Esophagus squamous epithelium (tissue), 5 donors: ENCODE data around the gene BNIP3. TPM values are rescaled to one million over a fixed set of nuclear protein-coding genes. Genes with fewer than 3 reads are reported as not detected.

Experiments
- DNase-seq: peaks from one replicate; lab custom pipeline; 2025; lab: John Stamatoyannopoulos, UW
- H3K27ac ChIP-seq, 4 donors: fragments of 200-600 bp; sonication (generic); one replicate each; pipeline ENCODE4 v1.5.1; 2016 to 2019; ENCODE audit warnings: mild to moderate bottlenecking in 1 of 4
- H3K27me3 ChIP-seq, 4 donors: fragments of 200-600 bp; sonication (generic); 1 replicate in 3 of 4; 2 replicates in 1 of 4; pipeline versions ENCODE4 v1.5.1 to v1.6.0; 2017 to 2021; ENCODE audit warnings: antibody characterized with exemption in 1 of 4
- H3K36me3 ChIP-seq, 3 donors: fragments of 200-600 bp; sonication (generic); one replicate each; pipeline ENCODE4 v1.5.1; 2016 to 2019
- H3K4me1 ChIP-seq, 3 donors: fragments of 200-600 bp; sonication (generic); one replicate each; pipeline ENCODE4 v1.5.1; 2017 to 2019
- H3K4me3 ChIP-seq, 4 donors: fragments of 200-600 bp; sonication (generic); 1 replicate in 3 of 4; 2 replicates in 1 of 4; pipeline ENCODE4 v1.5.1; 2016 to 2019; ENCODE audit warnings: mild to moderate bottlenecking in 2 of 4, moderate library complexity in 1 of 4
- H3K9me3 ChIP-seq, 3 donors: fragments of 200-600 bp; sonication (generic); one replicate each; pipeline ENCODE4 v1.5.1; 2016 to 2019
- POLR2A ChIP-seq, 4 donors: fragments of 450-650 bp; IDR thresholded peaks; one replicate each; pipeline ENCODE4 v1.6.1; 2017; ENCODE audit warnings: antibody characterized with exemption in 4 of 4, mild to moderate bottlenecking in 4 of 4, moderate library complexity in 3 of 4
- WGBS, 2 donors: methylation state at CpG; one replicate each; pipeline ENCODE4 v1.1.5; 2018; 5-methylcytosine and 5-hydroxymethylcytosine counted together
- intact Hi-C: fragments of 100-400 bp; cut with DNase I; formaldehyde crosslinking; loops from one replicate; pipeline ENCODE4 v1.15.0; 2022
- total RNA-seq, 4 donors: library from RNA; depleted of rRNA; stranded (reverse); fragments of >200 nt; gene quantifications; one replicate each; pipeline ENCODE4 v1.1.0, GENCODE V29; 2016
- TF ChIP-seq, protein P1 (sequence below), 6 experiments: fragments of 450-650 bp in 4 of 6; fragments of 200-600 bp in 2 of 6; sonication (generic) in 2 of 6; IDR thresholded peaks; one replicate each; pipeline ENCODE4 v1.5.1; 2016 to 2019; ENCODE audit warnings: antibody characterized with exemption in 6 of 6, mild to moderate bottlenecking in 4 of 6, moderate library complexity in 4 of 6
- donor health status: DM: yes; HTN: yes; CAD: no.

Gene BNIP3
- total RNA-seq, 4 donors from 2014 or later: 35.2 to 83.8 (median 73.9) TPM

DNA sequence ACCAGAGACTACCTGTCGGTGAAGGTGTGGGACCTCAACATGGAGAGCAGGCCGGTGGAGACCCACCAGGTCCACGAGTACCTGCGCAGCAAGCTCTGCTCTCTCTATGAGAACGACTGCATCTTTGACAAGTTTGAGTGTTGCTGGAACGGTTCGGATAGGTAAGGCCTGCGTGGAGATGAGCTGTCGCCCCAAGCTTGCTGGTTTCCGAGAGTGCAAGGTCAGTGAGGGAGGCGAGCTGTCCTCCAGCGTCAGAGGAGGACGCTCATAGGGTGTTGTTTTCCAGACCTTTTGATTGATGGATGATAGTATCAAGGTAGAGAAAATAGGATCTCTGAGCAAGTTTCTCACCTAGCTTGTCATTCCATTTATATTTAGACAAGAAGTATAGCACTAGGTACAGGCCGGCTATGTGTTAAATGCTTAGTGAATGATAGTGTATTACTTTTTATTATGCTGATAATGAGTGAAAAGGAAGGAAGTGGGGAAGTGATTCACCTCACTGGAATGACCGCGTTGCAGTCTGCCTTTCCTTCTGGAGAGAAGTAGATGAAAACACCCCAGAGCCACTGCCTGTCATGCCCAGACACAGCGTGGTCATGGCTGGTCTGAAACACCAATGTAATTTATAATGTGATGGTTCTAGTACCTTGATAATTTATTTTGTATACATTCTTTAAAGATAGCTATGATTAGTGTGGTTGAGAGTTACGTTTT, 33.9 kb downstream of the BNIP3 start:
- no peaks in the 10 kb centered on the region for H3K27me3 ChIP-seq
- H3K36me3 ChIP-seq: peaks cover 8 to 89% (median 23%) of the 10 kb centered on the region in 3 donors
- DNase-seq: no peak
- no peak overlapping the region for H3K4me3 ChIP-seq
- intact Hi-C loops: no loop called here
- no peaks in the 10 kb centered on the region for H3K9me3 ChIP-seq
- no peak overlapping the region for H3K27ac ChIP-seq
- WGBS, 2 donors: 65 to 76% methylated on average over 16 to 18 of the region's 18 CpGs
- TF ChIP-seq, protein P1, sequence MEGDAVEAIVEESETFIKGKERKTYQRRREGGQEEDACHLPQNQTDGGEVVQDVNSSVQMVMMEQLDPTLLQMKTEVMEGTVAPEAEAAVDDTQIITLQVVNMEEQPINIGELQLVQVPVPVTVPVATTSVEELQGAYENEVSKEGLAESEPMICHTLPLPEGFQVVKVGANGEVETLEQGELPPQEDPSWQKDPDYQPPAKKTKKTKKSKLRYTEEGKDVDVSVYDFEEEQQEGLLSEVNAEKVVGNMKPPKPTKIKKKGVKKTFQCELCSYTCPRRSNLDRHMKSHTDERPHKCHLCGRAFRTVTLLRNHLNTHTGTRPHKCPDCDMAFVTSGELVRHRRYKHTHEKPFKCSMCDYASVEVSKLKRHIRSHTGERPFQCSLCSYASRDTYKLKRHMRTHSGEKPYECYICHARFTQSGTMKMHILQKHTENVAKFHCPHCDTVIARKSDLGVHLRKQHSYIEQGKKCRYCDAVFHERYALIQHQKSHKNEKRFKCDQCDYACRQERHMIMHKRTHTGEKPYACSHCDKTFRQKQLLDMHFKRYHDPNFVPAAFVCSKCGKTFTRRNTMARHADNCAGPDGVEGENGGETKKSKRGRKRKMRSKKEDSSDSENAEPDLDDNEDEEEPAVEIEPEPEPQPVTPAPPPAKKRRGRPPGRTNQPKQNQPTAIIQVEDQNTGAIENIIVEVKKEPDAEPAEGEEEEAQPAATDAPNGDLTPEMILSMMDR (IDR thresholded peaks at IDR 0.05): no peak
- TF ChIP-seq POLR2A (IDR thresholded peaks at IDR 0.05): no peak
- H3K4me1 ChIP-seq: peaks cover 0 to 41% (median 7%) of the 10 kb centered on the region in 3 donors

DNA sequence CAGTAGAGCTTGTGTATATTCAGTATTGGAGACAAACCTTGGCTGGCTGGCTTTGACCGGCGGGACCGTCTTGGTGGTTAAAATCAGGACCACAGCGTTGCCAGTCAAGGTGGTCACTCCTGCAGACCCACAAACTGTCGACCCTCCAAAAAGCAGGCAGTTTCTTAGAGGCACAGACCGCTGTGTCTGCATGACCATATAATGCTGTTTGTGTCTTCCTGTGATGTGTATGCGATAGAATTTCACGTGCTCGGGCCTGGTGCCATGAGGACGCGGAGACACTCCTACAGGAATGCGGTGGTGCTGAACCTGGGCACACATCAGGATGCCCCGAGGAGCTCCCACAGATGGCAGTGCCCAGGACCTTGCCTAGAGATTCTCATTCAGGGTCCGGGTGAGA, 34.8 kb downstream of the BNIP3 start:
- no peak overlapping the region for H3K4me3 ChIP-seq
- H3K27me3 ChIP-seq: no peaks in the 10 kb centered on the region
- peak overlapping the region in 2 of 4 donors; percentile 9 to 54 for H3K27ac ChIP-seq
- H3K9me3 ChIP-seq: no peaks in the 10 kb centered on the region
- H3K36me3 ChIP-seq: peaks cover 8 to 96% (median 25%) of the 10 kb centered on the region in 3 donors
- intact Hi-C loops: no loop called here
- DNase-seq: no peak
- WGBS, 2 donors: 86 to 98% methylated on average over 6 to 12 of the region's 14 CpGs
- TF ChIP-seq, protein P1 (IDR thresholded peaks at IDR 0.05): no peak
- no peak for TF ChIP-seq POLR2A (IDR thresholded peaks at IDR 0.05)
- H3K4me1 ChIP-seq: peaks cover 0 to 43% (median 7%) of the 10 kb centered on the region in 3 donors

DNA sequence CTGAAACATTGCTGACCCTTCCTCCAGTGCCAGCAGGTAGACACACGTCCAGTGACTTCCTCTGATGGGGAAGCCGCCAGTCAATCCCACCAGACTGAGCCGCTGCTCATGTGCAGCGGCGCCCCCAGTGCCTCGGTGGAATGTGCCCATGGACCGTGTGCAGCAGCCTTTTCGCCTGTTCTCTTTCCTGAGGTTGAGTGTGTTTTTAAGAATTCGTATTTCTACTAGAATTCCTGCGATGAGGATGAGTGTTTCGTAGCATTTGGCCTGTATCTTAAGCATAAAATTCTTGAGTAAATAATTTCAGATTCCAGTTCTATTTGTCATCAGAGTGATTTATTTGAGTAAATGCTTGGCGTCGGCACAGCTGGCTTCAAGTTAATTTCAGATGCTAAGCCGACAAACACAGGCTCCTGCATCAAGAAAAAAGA, 35.4 kb downstream of the BNIP3 start:
- TF ChIP-seq POLR2A (IDR thresholded peaks at IDR 0.05): no peak
- TF ChIP-seq, protein P1 (IDR thresholded peaks at IDR 0.05): no peak
- Histone ChIP-seq H3K4me3 (no peak overlapping the region), H3K36me3 (peaks cover 8 to 96% (median 24%) of the 10 kb centered on the region in 3 donors), H3K27me3 (no peaks in the 10 kb centered on the region), H3K4me1 (peaks cover 0 to 43% (median 7%) of the 10 kb centered on the region in 3 donors), H3K9me3 (no peaks in the 10 kb centered on the region), H3K27ac (peak overlapping the region in 1 of 4 donors; percentile 54)
- 42 to 67% methylated on average over 14 of the region's 14 CpGs for WGBS, 2 donors
- DNase-seq: no peak
- intact Hi-C loops: no loop called here

DNA sequence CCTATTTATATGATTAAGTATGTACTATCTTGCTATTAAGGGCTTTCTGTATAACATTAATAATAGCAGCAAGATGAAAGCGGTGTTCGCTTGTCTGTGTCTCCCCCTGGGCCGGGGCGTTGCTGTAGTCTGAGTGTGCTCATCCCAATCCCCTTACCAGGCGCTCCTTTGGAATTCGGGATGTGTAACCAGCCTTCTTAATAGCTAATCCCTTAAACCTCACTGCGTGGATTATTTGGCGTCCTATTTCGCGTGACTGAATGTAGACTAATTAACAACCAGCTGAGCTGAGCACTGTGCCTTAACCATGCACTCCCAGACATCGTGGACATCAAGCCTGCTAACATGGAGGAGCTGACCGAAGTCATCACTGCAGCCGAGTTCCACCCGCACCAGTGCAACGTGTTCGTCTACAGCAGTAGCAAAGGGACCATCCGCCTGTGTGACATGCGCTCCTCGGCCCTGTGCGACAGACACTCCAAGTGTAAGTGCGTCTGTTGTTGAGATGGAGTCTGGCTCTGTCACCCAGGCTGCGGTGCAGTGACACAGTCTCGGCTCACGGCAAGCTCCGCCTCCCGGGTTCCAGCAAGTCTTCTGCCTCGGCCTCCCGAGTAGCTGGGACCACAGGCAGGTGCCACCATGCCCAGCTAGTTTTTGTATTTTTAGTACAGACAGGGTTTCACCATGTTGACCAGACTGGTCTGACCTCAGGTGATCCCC, 36.6 kb downstream of the BNIP3 start:
- intact Hi-C loops: no loop called here
- no peak overlapping the region for H3K4me3 ChIP-seq
- no peak for DNase-seq

More for the DNA sequence above, 36.6 kb downstream of the BNIP3 start:
- Histone ChIP-seq H3K27me3 (no peaks in the 10 kb centered on the region), H3K4me1 (peaks cover 0 to 43% (median 7%) of the 10 kb centered on the region in 3 donors), H3K9me3 (no peaks in the 10 kb centered on the region), H3K27ac (no peak overlapping the region), H3K36me3 (peaks cover 8 to 96% (median 18%) of the 10 kb centered on the region in 3 donors)
- TF ChIP-seq POLR2A (IDR thresholded peaks at IDR 0.05): no peak
- TF ChIP-seq, protein P1 (IDR thresholded peaks at IDR 0.05): no peak
- 93 to 95% methylated on average over 20 to 21 of the region's 28 CpGs for WGBS, 2 donors
